H9 (cell line): Measurements from ENCODE around the gene XXYLT1. TPM values are rescaled to one million over a fixed set of nuclear protein-coding genes. Genes with fewer than 3 reads are reported as not detected.

ENCODE experiments used
- DNase-seq: peaks from one replicate; pipeline ENCODE4 v3.0.0-alpha.2; 2017
- H2AFZ ChIP-seq: one replicate; pipeline ENCODE4 v1.6.1; 2013; ENCODE audit warnings: mild to moderate bottlenecking, low read length, control low read depth, moderate library complexity
- H2AK5ac ChIP-seq: 2 replicates; pipeline ENCODE4 v1.6.1; 2013; ENCODE audit warnings: low read length, control low read depth, mixed read lengths; ENCODE audit not compliant: insufficient read length
- H2BK120ac ChIP-seq: one replicate; pipeline ENCODE4 v1.6.1; 2013; ENCODE audit warnings: low read depth, mild to moderate bottlenecking, low read length, control low read depth, inconsistent platforms; ENCODE audit not compliant: poor library complexity, severe bottlenecking
- H2BK12ac ChIP-seq: 2 replicates; pipeline ENCODE4 v1.6.1; 2013; ENCODE audit warnings: low read length, control low read depth, mixed read lengths, low read depth; ENCODE audit not compliant: insufficient read length
- H2BK15ac ChIP-seq: 2 replicates; pipeline ENCODE4 v1.6.1; 2013; ENCODE audit warnings: low read depth, low read length, control low read depth
- H2BK20ac ChIP-seq: one replicate; pipeline ENCODE4 v1.6.1; 2013; ENCODE audit warnings: low read depth, mild to moderate bottlenecking, low read length, control low read depth, inconsistent platforms; ENCODE audit not compliant: poor library complexity, severe bottlenecking
- H2BK5ac ChIP-seq: 2 replicates; pipeline ENCODE4 v1.6.1; 2013; ENCODE audit warnings: low read length, control low read depth, mixed read lengths; ENCODE audit not compliant: insufficient read length
- H3K14ac ChIP-seq: 2 replicates; pipeline ENCODE4 v1.6.1; 2013; ENCODE audit warnings: low read length, control low read depth; ENCODE audit not compliant: insufficient read depth
- H3K18ac ChIP-seq: 2 replicates; pipeline ENCODE4 v1.6.1; 2013; ENCODE audit warnings: low read depth, mild to moderate bottlenecking, mixed read lengths, low read length, control low read depth; ENCODE audit not compliant: insufficient read length
- H3K23ac ChIP-seq: 2 replicates; pipeline ENCODE4 v1.6.1; 2013; ENCODE audit warnings: low read length, control low read depth, mixed read lengths, low read depth; ENCODE audit not compliant: insufficient read length
- H3K23me2 ChIP-seq: 2 replicates; pipeline ENCODE4 v1.6.1; 2013; ENCODE audit warnings: low read depth, mild to moderate bottlenecking, mixed read lengths, low read length, control low read depth; ENCODE audit not compliant: insufficient read length, poor library complexity, severe bottlenecking
- H3K27ac ChIP-seq: 2 replicates; pipeline ENCODE4 v1.5.1; 2013; ENCODE audit warnings: low read length, control low read depth, mixed read lengths, low read depth; ENCODE audit not compliant: insufficient read length
- H3K27me3 ChIP-seq: 2 replicates; pipeline ENCODE4 v1.6.1; 2013; ENCODE audit warnings: low read length, control low read depth, inconsistent platforms; ENCODE audit not compliant: insufficient read depth
- H3K4ac ChIP-seq: 2 replicates; pipeline ENCODE4 v1.6.1; 2013; ENCODE audit warnings: low read depth, mild to moderate bottlenecking, control low read depth, inconsistent platforms, low read length, moderate library complexity
- H3K4me1 ChIP-seq: 2 replicates; pipeline ENCODE4 v1.6.1; 2013; ENCODE audit warnings: low read length, control low read depth, inconsistent platforms; ENCODE audit not compliant: insufficient read depth
- H3K4me2 ChIP-seq: 2 replicates; pipeline ENCODE4 v1.6.1; 2013; ENCODE audit warnings: low read length, control low read depth, mixed read lengths; ENCODE audit not compliant: insufficient read length, insufficient read depth
- H3K56ac ChIP-seq: 2 replicates; pipeline ENCODE4 v1.6.1; 2013; ENCODE audit warnings: low read depth, mild to moderate bottlenecking, mixed read lengths, low read length, control low read depth; ENCODE audit not compliant: insufficient read length
- H3K79me1 ChIP-seq: 2 replicates; pipeline ENCODE4 v1.6.1; 2013; ENCODE audit warnings: low read depth, mild to moderate bottlenecking, moderate library complexity, low read length, control low read depth, inconsistent platforms; ENCODE audit not compliant: insufficient read depth, poor library complexity, severe bottlenecking
- H3K79me2 ChIP-seq: 2 replicates; pipeline ENCODE4 v1.6.1; 2013; ENCODE audit warnings: low read length, control low read depth, inconsistent platforms; ENCODE audit not compliant: insufficient read depth
- H3K9ac ChIP-seq: 2 replicates; pipeline ENCODE4 v1.6.1; 2013; ENCODE audit warnings: low read length, control low read depth, mixed read lengths; ENCODE audit not compliant: insufficient read length; ENCODE audit errors: extremely low read depth
- H3K9me3 ChIP-seq: one replicate; pipeline ENCODE4 v1.6.1; 2013; ENCODE audit warnings: low read depth, low read length, inconsistent platforms; ENCODE audit not compliant: control insufficient read depth
- H3T11ph ChIP-seq: one replicate; pipeline ENCODE4 v1.6.1; 2013; ENCODE audit warnings: mild to moderate bottlenecking, low read length, control low read depth, inconsistent platforms
- H4K20me1 ChIP-seq: one replicate; pipeline ENCODE4 v1.6.1; 2013; ENCODE audit not compliant: control insufficient read depth, insufficient read length, insufficient read depth
- H4K5ac ChIP-seq: 2 replicates; pipeline ENCODE4 v1.6.1; 2013; ENCODE audit warnings: low read depth, mild to moderate bottlenecking, mixed read lengths, low read length, control low read depth; ENCODE audit not compliant: insufficient read length
- H4K8ac ChIP-seq: replicated peaks from 2 replicates; pipeline ENCODE4 v1.6.1; 2013; ENCODE audit warnings: low read length, control low read depth, mixed read lengths, low read depth; ENCODE audit not compliant: insufficient read length
- H4K91ac ChIP-seq: 2 replicates; pipeline ENCODE4 v1.6.1; 2013; ENCODE audit warnings: low read depth, mild to moderate bottlenecking, moderate library complexity, mixed read lengths, low read length, control low read depth; ENCODE audit not compliant: insufficient read length
- H3K27ac Mint-ChIP-seq, 3 experiments: 2 replicates in 2 of 3; 3 replicates in 1 of 3; pipeline ENCODE4 v1.8.0; 2020 to 2021; ENCODE audit warnings: mixed read lengths in 3 of 3, mild to moderate bottlenecking in 1 of 3, moderate library complexity in 1 of 3
- H3K27me3 Mint-ChIP-seq: 2 replicates; pipeline ENCODE4 v1.8.0; 2021; ENCODE audit warnings: low read depth, mild to moderate bottlenecking, moderate library complexity, mixed read lengths
- H3K36me3 Mint-ChIP-seq, 3 experiments: 2 replicates in 2 of 3; 3 replicates in 1 of 3; pipeline ENCODE4 v1.8.0; 2020 to 2021; ENCODE audit warnings: low read depth in 3 of 3, mixed read lengths in 3 of 3; ENCODE audit not compliant: insufficient read depth in 1 of 3
- H3K4me1 Mint-ChIP-seq, 2 experiments: 2 replicates each; pipeline ENCODE4 v1.8.0; 2020; ENCODE audit warnings: mixed read lengths in 2 of 2
- H3K4me3 Mint-ChIP-seq, 2 experiments: 2 replicates in 1 of 2; 3 replicates in 1 of 2; pipeline ENCODE4 v1.8.0; 2020 to 2021; ENCODE audit warnings: mild to moderate bottlenecking in 2 of 2, mixed read lengths in 2 of 2, moderate library complexity in 1 of 2
- H3K9me3 Mint-ChIP-seq, 2 experiments: 2 replicates in 1 of 2; 3 replicates in 1 of 2; pipeline ENCODE4 v1.8.0; 2020; ENCODE audit warnings: mild to moderate bottlenecking in 2 of 2, mixed read lengths in 2 of 2, moderate library complexity in 1 of 2
- CTCF ChIP-seq: fragments of 200-600 bp; sonication (generic); conservative IDR thresholded peaks from 3 replicates; pipeline ENCODE4 v1.8.0; 2021; ENCODE audit warnings: antibody characterized with exemption, mild to moderate bottlenecking
- WGBS: extraction: QIAGEN DNeasy Blood & Tissue Kit; methylation state at CpG from one replicate; pipeline ENCODE4 v1.1.7; 2013; ENCODE audit warnings: missing lambda C conversion rate, low lambda C conversion rate, mixed read lengths; ENCODE audit not compliant: insufficient read length; ENCODE audit errors: extremely low coverage; 5-methylcytosine and 5-hydroxymethylcytosine counted together
- total RNA-seq: library from RNA; stranded (reverse); gene quantifications from 2 replicates; pipeline ENCODE4 v1.2.1, GENCODE V29; 2021

The XXYLT1 gene
- total RNA-seq, 1 experiment from 2014 or later: 22.7 TPM

DNA sequence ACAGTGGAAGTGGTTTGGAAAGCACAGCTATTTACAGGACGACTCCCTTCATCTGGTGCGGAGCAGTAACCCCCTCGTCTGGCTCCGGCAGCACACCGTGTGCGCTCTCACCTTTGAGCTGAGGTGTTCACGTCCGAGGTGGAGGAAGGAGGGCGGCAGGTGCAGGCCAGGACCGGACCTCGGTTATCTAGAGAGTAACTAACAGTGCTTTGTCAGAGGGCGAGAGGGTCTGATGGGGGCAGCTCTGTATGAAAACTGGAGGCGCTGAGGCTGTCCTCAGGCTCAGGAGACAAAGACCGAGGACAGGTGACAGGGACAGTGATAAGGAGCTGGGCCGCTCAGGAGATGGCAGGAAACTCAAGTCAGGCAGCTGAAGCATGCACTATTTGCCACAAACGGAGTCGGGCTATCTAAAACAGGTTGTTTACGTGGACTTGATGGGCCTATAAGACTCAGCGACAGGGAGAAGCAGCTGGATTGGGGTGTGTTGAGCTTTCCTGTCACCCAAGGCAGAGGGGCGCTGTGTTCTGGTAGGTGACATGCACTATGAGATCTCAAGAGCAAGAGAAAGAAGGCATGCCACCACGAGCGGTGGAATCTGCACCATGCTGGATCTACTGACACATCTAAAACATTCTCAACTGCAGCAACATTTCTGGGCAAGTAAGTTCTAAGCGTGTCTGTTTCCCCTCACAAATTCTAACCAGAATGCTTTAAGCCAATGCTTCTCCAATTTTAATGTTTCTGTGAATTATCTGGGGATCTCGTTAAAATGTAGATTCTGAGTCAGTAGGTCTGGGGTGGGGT is 155.2 kb downstream of the XXYLT1 start:
- no peak overlapping the region for H3K56ac ChIP-seq
- no peaks in the 10 kb centered on the region for H3K79me1 ChIP-seq
- H3T11ph ChIP-seq: no peak overlapping the region
- no peak overlapping the region for H4K8ac ChIP-seq
- H3K23me2 ChIP-seq: no peaks in the 10 kb centered on the region
- peak overlapping the region in 2 of 3 experiments; percentile 14 to 86; a peak in 3 of 7 replicates for H3K27ac Mint-ChIP-seq
- no peak overlapping the region for H4K91ac ChIP-seq
- no peak overlapping the region for H2BK15ac ChIP-seq
- no peak overlapping the region for H3K4me2 ChIP-seq
- no peak overlapping the region for H3K4ac ChIP-seq
- H4K20me1 ChIP-seq: no peaks in the 10 kb centered on the region
- H3K4me1 Mint-ChIP-seq: peaks cover 34 to 35% of the 10 kb centered on the region in 2 experiments
- H3K79me2 ChIP-seq: no peaks in the 10 kb centered on the region; the same call in 1 of the 2 replicates
- no peak for TF ChIP-seq CTCF
- no peak overlapping the region; the same call in 1 of the 2 replicates for H3K14ac ChIP-seq
- no peak overlapping the region for H2AFZ ChIP-seq
- no peak overlapping the region for H2BK12ac ChIP-seq
- no peak overlapping the region for H2BK20ac ChIP-seq
- DNase-seq: no peak
- H4K5ac ChIP-seq: no peak overlapping the region
- H3K23ac ChIP-seq: no peak overlapping the region
- H2BK5ac ChIP-seq: no peak overlapping the region
- no peak overlapping the region for H3K18ac ChIP-seq
- no peaks in the 10 kb centered on the region for H3K27me3 ChIP-seq
- H3K27me3 Mint-ChIP-seq: no peaks in the 10 kb centered on the region; the same call in none of the 2 replicates
- no peak overlapping the region for H3K9ac ChIP-seq
- H2AK5ac ChIP-seq: no peak overlapping the region
- no peak overlapping the region for H3K4me3 Mint-ChIP-seq
- H3K9me3 Mint-ChIP-seq: no peaks in the 10 kb centered on the region
- no peaks in the 10 kb centered on the region for H3K9me3 ChIP-seq
- H3K4me1 ChIP-seq: peaks cover 10% of the 10 kb centered on the region; the same call in 1 of the 2 replicates
- no CpG with 5 or more reads among the region's 24 CpGs for WGBS
- no peak overlapping the region for H3K27ac ChIP-seq
- H2BK120ac ChIP-seq: no peak overlapping the region
- H3K36me3 Mint-ChIP-seq: no peaks in the 10 kb centered on the region
